GM12892 (cell line): ENCODE results near the gene MEST. TPM values are rescaled to one million over a fixed set of nuclear protein-coding genes. Genes with fewer than 3 reads are reported as not detected.
"Not testable (repeated sequence)": the region's sequence is repeated elsewhere in the genome, so short reads cannot be mapped to it uniquely, and the experiment has no call there.

ENCODE experiments used
- DNase-seq: peaks from one replicate; pipeline ENCODE4 v3.0.0; 2011; ENCODE audit not compliant: insufficient read length
- FAIRE-seq: peaks from 2 replicates; lab custom pipeline; 2011; peaks lifted over from hg19 to GRCh38; lab: Jason Lieb, UNC
- POLR2A ChIP-seq: IDR thresholded peaks from 2 replicates; pipeline ENCODE4 v1.6.1; 2011; ENCODE audit warnings: low read depth, low read length, control low read depth
- POLR2AphosphoS5 ChIP-seq: IDR thresholded peaks from 2 replicates; pipeline ENCODE4 v1.6.1; 2011; ENCODE audit warnings: low read depth, low read length, control low read depth
- TAF1 ChIP-seq: IDR thresholded peaks from 2 replicates; pipeline ENCODE4 v1.6.1; 2011; ENCODE audit warnings: low read depth, mild to moderate bottlenecking, control low read depth, low read length, borderline replicate concordance
- polyA plus RNA-seq: library from polyadenylated mRNA; unstranded; fragments of >200 nt; gene quantifications from one replicate; pipeline ENCODE4 v1.2.1, GENCODE V29; 2012; ENCODE audit warnings: missing spikeins, inconsistent platforms; ENCODE audit not compliant: missing spikeins

The MEST gene, protein sequence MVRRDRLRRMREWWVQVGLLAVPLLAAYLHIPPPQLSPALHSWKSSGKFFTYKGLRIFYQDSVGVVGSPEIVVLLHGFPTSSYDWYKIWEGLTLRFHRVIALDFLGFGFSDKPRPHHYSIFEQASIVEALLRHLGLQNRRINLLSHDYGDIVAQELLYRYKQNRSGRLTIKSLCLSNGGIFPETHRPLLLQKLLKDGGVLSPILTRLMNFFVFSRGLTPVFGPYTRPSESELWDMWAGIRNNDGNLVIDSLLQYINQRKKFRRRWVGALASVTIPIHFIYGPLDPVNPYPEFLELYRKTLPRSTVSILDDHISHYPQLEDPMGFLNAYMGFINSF
- 8.4 TPM for polyA plus RNA-seq

GRCh38 chr7:130491841-130492522 lies at the start of gene MEST:
Gene MEST, plus strand, starts transcription at chr7:130492085. Its CDS starts 229 bp downstream, at chr7:130492314.
- TF ChIP-seq POLR2A (no peak), TAF1 (no peak), POLR2AphosphoS5 (no peak)
- no peak for FAIRE-seq
- no peak for DNase-seq

- no peak for FAIRE-seq
- no peak for DNase-seq
- TF ChIP-seq POLR2AphosphoS5 (no peak), TAF1 (no peak), POLR2A (no peak)
These were observed 49.3 kb upstream of the MEST start for GRCh38 chr7:130442601-130443000.

DNA sequence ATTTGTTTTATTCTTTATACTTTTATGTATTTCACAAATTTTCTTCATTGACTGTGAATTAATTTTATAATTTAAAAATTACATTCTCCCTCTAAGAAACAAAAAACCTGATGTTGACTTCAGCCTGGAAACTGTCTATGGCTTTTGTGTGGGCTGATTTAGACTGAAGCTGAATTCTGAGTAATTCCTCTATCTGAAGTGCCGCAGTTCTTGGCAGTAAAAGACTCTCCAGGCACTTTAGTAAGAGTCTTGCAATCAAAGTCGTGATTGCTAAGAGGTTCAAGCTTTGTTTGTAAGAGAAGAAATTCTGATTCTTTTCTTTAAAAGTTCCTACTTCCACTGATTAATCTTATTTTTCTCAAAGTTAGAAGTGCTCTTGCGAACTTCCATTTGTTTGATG lies 47.7 kb upstream of the MEST start:
- DNase-seq (no peak), FAIRE-seq (no peak)
- TF ChIP-seq POLR2AphosphoS5 (no peak), TAF1 (no peak), POLR2A (no peak)

- DNase-seq = no peak
- FAIRE-seq = no peak
- TF ChIP-seq POLR2A (no peak), POLR2AphosphoS5 (no peak), TAF1 (no peak)
These were observed 47.0 kb upstream of the MEST start for GRCh38 chr7:130444751-130445407.

- FAIRE-seq (no peak), DNase-seq (no peak)
- TF ChIP-seq POLR2A = no peak
- no peak for TF ChIP-seq POLR2AphosphoS5
- no peak for TF ChIP-seq TAF1
These were observed 45.6 kb upstream of the MEST start for GRCh38 chr7:130446259-130446658.

DNA sequence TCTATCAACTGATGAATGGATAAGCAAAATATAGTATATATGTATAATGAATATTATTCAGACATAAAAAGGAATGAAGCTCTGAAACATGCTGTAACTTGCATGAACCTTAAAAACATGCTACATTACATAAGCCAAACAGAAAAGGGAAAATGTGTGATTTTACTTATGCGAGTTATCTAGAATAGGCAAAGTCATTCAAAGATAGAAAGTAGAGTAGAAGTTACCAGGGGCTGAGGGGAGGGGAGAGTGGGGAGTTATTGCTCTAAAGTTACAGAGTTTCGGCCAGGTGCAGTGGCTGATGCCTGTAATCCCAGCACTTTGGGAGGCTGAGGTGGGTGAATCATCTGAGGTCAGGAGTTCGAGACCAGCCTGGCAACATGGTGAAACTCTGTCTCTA lies 40.5 kb upstream of the MEST start:
- DNase-seq, FAIRE-seq: not testable (repeated sequence)

DNA sequence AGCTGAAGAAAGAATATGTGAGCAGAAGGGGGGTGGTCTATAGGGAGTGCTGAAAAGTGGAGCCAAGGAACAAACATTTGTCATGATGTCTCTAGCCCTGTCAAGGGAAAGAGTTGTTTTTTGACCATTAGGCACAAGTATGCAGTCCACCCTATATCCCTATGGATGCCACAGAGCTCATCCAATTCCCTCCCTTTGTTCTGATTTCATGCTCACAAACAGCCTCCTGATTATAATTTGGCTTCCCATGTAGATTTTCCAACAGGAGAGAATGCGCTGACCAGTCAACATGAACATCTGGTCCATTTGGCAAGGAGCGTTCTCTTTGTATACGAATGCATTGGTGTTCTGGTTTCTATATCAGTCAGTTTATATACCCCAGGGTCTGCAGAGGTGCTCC lies 38.9 kb upstream of the MEST start:
- peak; percentile 76 for FAIRE-seq
- no peak for DNase-seq

DNA sequence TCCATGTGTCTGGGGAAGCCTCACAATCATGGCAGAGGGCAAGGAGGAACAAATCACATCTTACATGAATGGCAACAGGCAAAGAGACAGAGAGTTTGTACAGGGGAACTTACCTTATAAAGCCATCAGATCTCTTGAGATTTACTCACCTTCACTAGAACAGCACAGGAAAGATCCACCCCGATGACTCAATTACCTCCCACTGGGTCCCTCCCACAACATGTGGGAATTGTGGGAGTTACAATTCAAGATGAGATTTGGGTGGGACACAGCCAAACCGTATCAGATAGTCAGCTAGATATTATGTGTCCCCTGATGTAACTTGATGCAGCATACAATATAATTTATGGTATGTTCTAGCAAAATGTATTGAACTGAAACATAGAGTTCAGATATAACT lies 36.9 kb upstream of the MEST start:
- TF ChIP-seq POLR2A (no peak), POLR2AphosphoS5 (no peak), TAF1 (no peak)
- FAIRE-seq (peak; percentile 33), DNase-seq (no peak)

More for the DNA sequence above, 38.9 kb upstream of the MEST start:
- TF ChIP-seq POLR2AphosphoS5 = no peak
- TF ChIP-seq POLR2A = no peak
- TF ChIP-seq TAF1 = no peak

DNA sequence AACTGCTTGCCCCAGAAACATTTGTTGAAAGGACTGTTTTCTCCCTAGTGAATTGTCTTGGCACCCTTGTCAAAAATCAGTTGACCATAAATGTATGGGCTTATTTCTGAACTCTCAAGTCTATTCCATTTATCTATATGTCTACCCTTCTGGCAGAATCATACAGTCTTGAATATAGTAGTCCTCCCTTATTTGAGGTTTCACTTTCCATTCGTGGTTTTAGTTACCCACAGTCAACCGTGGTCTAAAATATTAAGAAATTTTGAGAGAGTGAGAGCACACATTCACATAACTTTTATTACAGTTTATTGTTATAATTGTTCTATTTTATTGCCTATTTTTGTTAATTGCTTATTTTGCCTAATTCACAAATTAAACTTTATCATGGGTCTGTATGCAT lies 33.6 kb upstream of the MEST start:
- FAIRE-seq (no peak), DNase-seq (no peak)
- TF ChIP-seq POLR2A (no peak), TAF1 (no peak), POLR2AphosphoS5 (no peak)

DNA sequence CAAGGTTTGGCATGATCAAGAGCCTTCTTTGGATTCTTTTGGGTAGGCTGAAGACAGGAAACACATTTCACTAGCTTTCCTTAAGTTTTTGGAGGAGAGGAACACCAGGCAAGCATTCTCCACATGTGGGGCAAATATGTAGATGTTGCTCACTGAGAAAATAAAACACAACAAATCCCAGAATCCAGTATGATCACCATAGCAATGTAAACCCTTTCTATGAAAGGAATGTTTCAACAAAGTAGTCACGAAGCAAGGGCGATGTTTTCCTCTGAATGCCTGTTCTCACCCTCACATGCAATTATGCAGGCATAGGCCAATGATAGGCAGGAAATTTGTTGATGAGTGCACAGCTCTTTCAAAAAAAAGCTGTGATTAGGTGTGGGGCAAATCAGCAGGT lies 30.6 kb upstream of the MEST start:
- no peak for FAIRE-seq
- TF ChIP-seq POLR2A (no peak), POLR2AphosphoS5 (no peak), TAF1 (no peak)
- no peak for DNase-seq

- TF ChIP-seq POLR2AphosphoS5 (no peak), TAF1 (no peak), POLR2A (no peak)
- DNase-seq (no peak), FAIRE-seq (no peak)
These were observed 28.1 kb upstream of the MEST start for GRCh38 chr7:130463553-130464434.
